Measurements from ENCODE around the gene PCDHGA8. TPM values are rescaled to one million over a fixed set of nuclear protein-coding genes. Genes with fewer than 3 reads are reported as not detected.
A peak's percentile ranks its signal among the peaks of the same experiment; 100 is the strongest.
"Not testable (repeated sequence)": the region's sequence is repeated elsewhere in the genome, so short reads cannot be mapped to it uniquely, and the experiment has no call there.

The PCDHGA8 gene
- total and polyA plus RNA-seq, 11 donors: 0.76 to 14.6 (median 8.1) TPM

GRCh38 chr5:141407790-141408505 is 15.5 kb downstream of the PCDHGA8 start, which contains the start of gene PCDHGB6:
TSS of gene PCDHGB6 (plus strand) at chr5:141408021. CDS start at chr5:141408203, 182 bp downstream.
- peak; percentile 37 to 69 (median 57) for TF ChIP-seq CTCF (IDR thresholded peaks at IDR 0.05)
- WGBS, 4 donors: 15 to 24% (median 19%) methylated on average over 37 to 51 of the region's 51 CpGs
- Histone ChIP-seq H3K36me3 (peaks cover 0 to 19% (median 0%) of the 10 kb centered on the region in 9 donors), H3K4me3 (peak within 1 kb of the TSS in 11 of 12 donors; percentile 6 to 50 (median 40)), H3K27me3 (peaks cover 0 to 73% (median 0%) of the 10 kb centered on the region in 9 donors), H3K9me3 (peaks cover 0 to 100% (median 64%) of the 10 kb centered on the region in 12 donors), H3K27ac (peak within 1 kb of the TSS in 7 of 12 donors; percentile 31 to 62 (median 54))
- not testable (repeated sequence) for H3K4me1 ChIP-seq
- ATAC-seq (peak; percentile 57 to 90 (median 84)), DNase-seq (peak in 4 of 5 donors; percentile 53 to 74 (median 67))
- intact Hi-C loops (cut with DNase I): loop anchor here in 3 of 10 donors (5.0 to 10.0 kb wide), 3 partner anchors 63 to 163 kb away; partner anchors contain the start of genes PCDHB15 (in 1 of the 3) and PCDHGA3 (in 1 of the 3)

- Histone ChIP-seq H3K27ac (no peak overlapping the region), H3K36me3 (peaks cover 0 to 24% (median 0%) of the 10 kb centered on the region in 9 donors), H3K4me1 (peaks cover 0 to 8% (median 0%) of the 10 kb centered on the region in 12 donors), H3K9me3 (peaks cover 0 to 100% (median 62%) of the 10 kb centered on the region in 12 donors), H3K4me3 (no peak overlapping the region), H3K27me3 (peaks cover 0 to 71% (median 0%) of the 10 kb centered on the region in 9 donors)
- 34 to 60% (median 45%) methylated on average over 12 to 64 of the region's 64 CpGs for WGBS, 4 donors
- no peak for TF ChIP-seq CTCF (IDR thresholded peaks at IDR 0.05)
- TF ChIP-seq POLR2A (IDR thresholded peaks at IDR 0.05): no peak
- DNase-seq: no peak
- no peak for ATAC-seq
- intact Hi-C loops (cut with DNase I): loop anchor here in 7 of 10 donors (5.0 to 10.0 kb wide), 8 partner anchors 45 to 165 kb away; partner anchors contain the start of genes PCDHGA5 (in 3 of the 7), PCDHB15 (in 1 of the 7), PCDHGA1 (in 1 of the 7) and PCDHGA3 (in 1 of the 7)
Measured at GRCh38 chr5:141409598-141410306, 17.3 kb downstream of the PCDHGA8 start.

- H3K27me3 ChIP-seq: peaks cover 0 to 75% (median 0%) of the 10 kb centered on the region in 9 donors
- DNase-seq: no peak
- 68 to 79% (median 74%) methylated on average over 3 of the region's 3 CpGs for WGBS, 4 donors
- H3K9me3 ChIP-seq: peaks cover 0 to 100% (median 53%) of the 10 kb centered on the region in 12 donors
- ATAC-seq: no peak
- intact Hi-C loops (cut with DNase I): loop anchor here in 6 of 10 donors (5.0 to 10.0 kb wide), 5 partner anchors 47 to 146 kb away; partner anchors contain the start of genes PCDHGA5 (in 3 of the 6) and PCDHGA1 (in 1 of the 6)
- TF ChIP-seq CTCF (IDR thresholded peaks at IDR 0.05) (no peak), POLR2A (IDR thresholded peaks at IDR 0.05) (no peak)
- peaks cover 0 to 29% (median 0%) of the 10 kb centered on the region in 9 donors for H3K36me3 ChIP-seq
- peaks cover 0 to 8% (median 0%) of the 10 kb centered on the region in 12 donors for H3K4me1 ChIP-seq
- H3K4me3 ChIP-seq: no peak overlapping the region
- no peak overlapping the region for H3K27ac ChIP-seq
Measured at GRCh38 chr5:141411575-141411974, 19.1 kb downstream of the PCDHGA8 start.

All from heart left ventricle (tissue), 16 donors.